NCI-H1436 treated with DMSO at 0.1 percent for 48 hours (cell line): ENCODE measurements around the gene PIGQ.

Experiments
- DNase-seq: peaks from one replicate; lab custom pipeline; 2025; lab: John Stamatoyannopoulos, UW

The PIGQ gene

GRCh38 chr16:606656-607307 lies 37.0 kb downstream of the PIGQ start:
- DNase-seq: no peak

- DNase-seq: no peak
Measured at GRCh38 chr16:608019-608418, 38.3 kb downstream of the PIGQ start.

GRCh38 chr16:609316-609715 lies 39.5 kb downstream of the PIGQ start:
- DNase-seq: no peak

- no peak for DNase-seq
Measured at GRCh38 chr16:609984-610383, 40.2 kb downstream of the PIGQ start.

- DNase-seq: no peak
Measured at GRCh38 chr16:610513-611381, 41.0 kb downstream of the PIGQ start.

- no peak for DNase-seq
Measured at GRCh38 chr16:615122-615521, 45.4 kb downstream of the PIGQ start.

GRCh38 chr16:616733-617586 lies 47.2 kb downstream of the PIGQ start:
- no peak for DNase-seq

GRCh38 chr16:617855-618254 lies 48.1 kb downstream of the PIGQ start:
- no peak for DNase-seq

- no peak for DNase-seq
Measured at GRCh38 chr16:619476-620100, 49.8 kb downstream of the PIGQ start.

GRCh38 chr16:620700-621525 lies 51.1 kb downstream of the PIGQ start:
- DNase-seq: no peak

GRCh38 chr16:621526-622105 lies 51.8 kb downstream of the PIGQ start:
- DNase-seq: no peak

- DNase-seq: no peak
Measured at GRCh38 chr16:622920-623280, 53.1 kb downstream of the PIGQ start.

GRCh38 chr16:624526-625070 lies 54.8 kb downstream of the PIGQ start:
- DNase-seq: no peak

GRCh38 chr16:625117-625976 lies 55.6 kb downstream of the PIGQ start:
- DNase-seq: no peak

GRCh38 chr16:625977-626765 lies 56.4 kb downstream of the PIGQ start:
- no peak for DNase-seq

- DNase-seq: no peak
Measured at GRCh38 chr16:626787-627453, 57.2 kb downstream of the PIGQ start.

GRCh38 chr16:627454-628239 lies 57.9 kb downstream of the PIGQ start:
- no peak for DNase-seq
